ENCODE measurements around the gene EVI2A.
"Not testable (repeated sequence)": the region's sequence is repeated elsewhere in the genome, so short reads cannot be mapped to it uniquely, and the experiment has no call there.

The EVI2A gene

DNA sequence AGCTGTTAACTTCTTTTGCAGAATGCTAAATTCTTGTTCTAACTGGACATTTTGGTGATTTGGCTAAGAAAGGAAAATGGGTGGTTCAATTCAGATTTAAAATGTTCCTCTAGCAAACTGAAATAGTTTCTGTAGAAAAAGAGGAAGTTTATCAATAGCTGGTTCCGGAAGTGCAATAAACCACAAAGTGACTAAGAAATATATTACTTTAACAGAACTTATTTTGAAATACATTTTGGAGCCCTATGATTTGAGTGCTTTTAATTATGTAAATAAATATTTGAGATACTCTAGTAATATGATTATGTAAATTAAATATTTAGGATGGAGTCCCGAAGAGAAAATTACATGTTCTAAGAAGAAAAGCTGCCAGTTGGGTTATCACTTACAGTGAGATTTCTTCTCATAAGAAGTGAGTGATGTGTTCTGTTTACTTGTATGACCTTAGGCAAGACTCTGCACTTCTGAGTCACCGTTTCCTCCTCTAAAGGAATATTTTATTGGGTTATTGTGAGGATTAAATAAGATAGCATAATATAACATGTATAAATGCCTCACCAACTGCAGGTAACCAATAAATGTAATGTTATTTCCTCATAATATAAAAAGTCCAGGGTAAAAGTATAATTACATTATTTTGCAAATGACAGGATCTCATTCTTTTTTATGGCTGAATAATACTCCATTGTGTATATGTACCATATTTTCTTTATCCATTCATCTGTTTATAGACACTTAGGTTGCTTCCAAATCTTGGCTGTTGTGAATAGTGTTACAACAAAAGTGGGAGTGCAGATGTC is 7.2 kb downstream of the EVI2A start, which contains the start of gene EVI2B:
TSS of gene EVI2B (minus strand) at position 73 of the 800 bp plus-strand sequence. CDS start 8,445 bp downstream, outside the sequence.
- H3K27me3 ChIP-seq (ENCODE audit: control insufficient read depth in 3 of 3, insufficient read depth in 3 of 3, low read depth in 1 of 3, low read length in 3 of 3): no peaks in the 10 kb centered on the region
- H3K4ac ChIP-seq (ENCODE audit: low read length): no peak within 1 kb of the TSS
- H4K8ac ChIP-seq (ENCODE audit: low read depth, low read length): no peak within 1 kb of the TSS
- H3K79me1 ChIP-seq (ENCODE audit: low read depth, low read length): no peaks in the 10 kb centered on the region
- no peak within 1 kb of the TSS for H3K18ac ChIP-seq (ENCODE audit: low read length)
- no peak within 1 kb of the TSS for H2BK12ac ChIP-seq (ENCODE audit: low read length)
- no peak within 1 kb of the TSS for H2BK15ac ChIP-seq (ENCODE audit: low read length)
- H3K4me3 ChIP-seq (ENCODE audit: low read length in 2 of 2): no peak within 1 kb of the TSS
- WGBS, 2 donors (ENCODE audit: extremely low coverage in 2 of 2, insufficient read length in 2 of 2, insufficient replicate concordance in 1 of 2): no CpG with 5 or more reads among the region's 3 CpGs
- no peaks in the 10 kb centered on the region for H3K36me3 ChIP-seq (replicated peaks in 1 of 2; ENCODE audit: control insufficient read depth in 2 of 2, insufficient read depth in 2 of 2, low read length in 2 of 2)
- H3K23ac ChIP-seq (ENCODE audit: low read depth, low read length, poor library complexity): no peak within 1 kb of the TSS
- H3K9ac ChIP-seq (ENCODE audit: low read depth, low read length, poor library complexity): no peak within 1 kb of the TSS
- H2BK120ac ChIP-seq (ENCODE audit: low read depth, low read length): no peak within 1 kb of the TSS
- H3K14ac ChIP-seq (ENCODE audit: low read length): no peak within 1 kb of the TSS
- H3K9me3 ChIP-seq (replicated peaks in 1 of 2; ENCODE audit: control insufficient read depth in 2 of 2, insufficient read depth in 1 of 2, low read depth in 1 of 2, low read length in 2 of 2): no peaks in the 10 kb centered on the region
- no peak within 1 kb of the TSS for H3K27ac ChIP-seq (replicated peaks; ENCODE audit: low read length)
- H4K91ac ChIP-seq (ENCODE audit: low read depth, low read length, poor library complexity): no peak within 1 kb of the TSS
- H3K4me2 ChIP-seq (ENCODE audit: insufficient read depth, low read length, poor library complexity, severe bottlenecking): no peak within 1 kb of the TSS
- H2BK5ac ChIP-seq (ENCODE audit: low read length): no peak within 1 kb of the TSS
- no peak within 1 kb of the TSS for H2AFZ ChIP-seq (ENCODE audit: low read length)
- H3K4me1 ChIP-seq (ENCODE audit: control insufficient read depth in 2 of 2, insufficient read depth in 1 of 2, low read depth in 1 of 2, low read length in 2 of 2): peaks cover 0 to 4% of the 10 kb centered on the region in 2 donors
- DNase-seq (ENCODE audit: low spot score): no peak
- H2AK5ac ChIP-seq (ENCODE audit: low read depth, low read length): no peak within 1 kb of the TSS

- H3K9ac ChIP-seq (ENCODE audit: low read depth, low read length, poor library complexity); H3K14ac ChIP-seq (ENCODE audit: low read length); H4K8ac ChIP-seq (ENCODE audit: low read depth, low read length); H2BK15ac ChIP-seq (ENCODE audit: low read length); H3K4ac ChIP-seq (ENCODE audit: low read length); H3K4me1 ChIP-seq (ENCODE audit: control insufficient read depth in 2 of 2, insufficient read depth in 1 of 2, low read depth in 1 of 2, low read length in 2 of 2); H2BK120ac ChIP-seq (ENCODE audit: low read depth, low read length); H2AK5ac ChIP-seq (ENCODE audit: low read depth, low read length); H3K27ac ChIP-seq (replicated peaks; ENCODE audit: low read length); DNase-seq (ENCODE audit: low spot score); H2BK12ac ChIP-seq (ENCODE audit: low read length); H3K36me3 ChIP-seq (replicated peaks in 1 of 2; ENCODE audit: control insufficient read depth in 2 of 2, insufficient read depth in 2 of 2, low read length in 2 of 2); H2AFZ ChIP-seq (ENCODE audit: low read length); H3K27me3 ChIP-seq (ENCODE audit: control insufficient read depth in 3 of 3, insufficient read depth in 3 of 3, low read depth in 1 of 3, low read length in 3 of 3); H3K4me2 ChIP-seq (ENCODE audit: insufficient read depth, low read length, poor library complexity, severe bottlenecking); H3K18ac ChIP-seq (ENCODE audit: low read length); H3K23ac ChIP-seq (ENCODE audit: low read depth, low read length, poor library complexity); H4K91ac ChIP-seq (ENCODE audit: low read depth, low read length, poor library complexity); H3K79me1 ChIP-seq (ENCODE audit: low read depth, low read length); H2BK5ac ChIP-seq (ENCODE audit: low read length); H3K9me3 ChIP-seq (replicated peaks in 1 of 2; ENCODE audit: control insufficient read depth in 2 of 2, insufficient read depth in 1 of 2, low read depth in 1 of 2, low read length in 2 of 2); H3K4me3 ChIP-seq (ENCODE audit: low read length in 2 of 2): not testable (repeated sequence)
- WGBS, 2 donors (ENCODE audit: extremely low coverage in 2 of 2, insufficient read length in 2 of 2, insufficient replicate concordance in 1 of 2): no CpG with 5 or more reads among the region's 7 CpGs
Measured at GRCh38 chr17:31312223-31312622, 9.2 kb downstream of the EVI2A start.

- no peak overlapping the region for H2BK15ac ChIP-seq (ENCODE audit: low read length)
- no peak overlapping the region for H2BK5ac ChIP-seq (ENCODE audit: low read length)
- H3K14ac ChIP-seq (ENCODE audit: low read length): no peak overlapping the region
- no peak overlapping the region for H2AFZ ChIP-seq (ENCODE audit: low read length)
- no peak overlapping the region for H3K4me3 ChIP-seq (ENCODE audit: low read length in 2 of 2)
- H3K36me3 ChIP-seq (replicated peaks in 1 of 2; ENCODE audit: control insufficient read depth in 2 of 2, insufficient read depth in 2 of 2, low read length in 2 of 2): no peaks in the 10 kb centered on the region
- H4K8ac ChIP-seq (ENCODE audit: low read depth, low read length): no peak overlapping the region
- H3K4me2 ChIP-seq (ENCODE audit: insufficient read depth, low read length, poor library complexity, severe bottlenecking): no peak overlapping the region
- no peak overlapping the region for H2AK5ac ChIP-seq (ENCODE audit: low read depth, low read length)
- H3K27me3 ChIP-seq (ENCODE audit: control insufficient read depth in 3 of 3, insufficient read depth in 3 of 3, low read depth in 1 of 3, low read length in 3 of 3): no peaks in the 10 kb centered on the region
- no peaks in the 10 kb centered on the region for H3K9me3 ChIP-seq (replicated peaks in 1 of 2; ENCODE audit: control insufficient read depth in 2 of 2, insufficient read depth in 1 of 2, low read depth in 1 of 2, low read length in 2 of 2)
- no peak overlapping the region for H4K91ac ChIP-seq (ENCODE audit: low read depth, low read length, poor library complexity)
- H3K18ac ChIP-seq (ENCODE audit: low read length): no peak overlapping the region
- H2BK12ac ChIP-seq (ENCODE audit: low read length): no peak overlapping the region
- WGBS, 2 donors (ENCODE audit: extremely low coverage in 2 of 2, insufficient read length in 2 of 2, insufficient replicate concordance in 1 of 2): no CpG with 5 or more reads among the region's 3 CpGs
- H2BK120ac ChIP-seq (ENCODE audit: low read depth, low read length): no peak overlapping the region
- no peak overlapping the region for H3K27ac ChIP-seq (replicated peaks; ENCODE audit: low read length)
- H3K4ac ChIP-seq (ENCODE audit: low read length): no peak overlapping the region
- no peaks in the 10 kb centered on the region for H3K4me1 ChIP-seq (ENCODE audit: control insufficient read depth in 2 of 2, insufficient read depth in 1 of 2, low read depth in 1 of 2, low read length in 2 of 2)
- H3K79me1 ChIP-seq (ENCODE audit: low read depth, low read length): no peaks in the 10 kb centered on the region
- H3K9ac ChIP-seq (ENCODE audit: low read depth, low read length, poor library complexity): no peak overlapping the region
- DNase-seq (ENCODE audit: low spot score): no peak
- H3K23ac ChIP-seq (ENCODE audit: low read depth, low read length, poor library complexity): no peak overlapping the region
Measured at GRCh38 chr17:31311526-31311925, 9.9 kb downstream of the EVI2A start.

- no peak overlapping the region for H3K18ac ChIP-seq (ENCODE audit: low read length)
- H3K4me3 ChIP-seq (ENCODE audit: low read length in 2 of 2): no peak overlapping the region
- H3K14ac ChIP-seq (ENCODE audit: low read length): no peak overlapping the region
- no peaks in the 10 kb centered on the region for H3K36me3 ChIP-seq (replicated peaks in 1 of 2; ENCODE audit: control insufficient read depth in 2 of 2, insufficient read depth in 2 of 2, low read length in 2 of 2)
- no peak overlapping the region for H2BK12ac ChIP-seq (ENCODE audit: low read length)
- no peak overlapping the region for H2BK15ac ChIP-seq (ENCODE audit: low read length)
- no peak for DNase-seq (ENCODE audit: low spot score)
- H3K4ac ChIP-seq (ENCODE audit: low read length): no peak overlapping the region
- no peak overlapping the region for H2AK5ac ChIP-seq (ENCODE audit: low read depth, low read length)
- no peak overlapping the region for H2BK120ac ChIP-seq (ENCODE audit: low read depth, low read length)
- H3K27ac ChIP-seq (replicated peaks; ENCODE audit: low read length): no peak overlapping the region
- no peaks in the 10 kb centered on the region for H3K79me1 ChIP-seq (ENCODE audit: low read depth, low read length)
- no CpG with 5 or more reads among the region's 7 CpGs for WGBS, 2 donors (ENCODE audit: extremely low coverage in 2 of 2, insufficient read length in 2 of 2, insufficient replicate concordance in 1 of 2)
- H2AFZ ChIP-seq (ENCODE audit: low read length): no peak overlapping the region
- H2BK5ac ChIP-seq (ENCODE audit: low read length): no peak overlapping the region
- no peak overlapping the region for H4K8ac ChIP-seq (ENCODE audit: low read depth, low read length)
- H3K4me1 ChIP-seq (ENCODE audit: control insufficient read depth in 2 of 2, insufficient read depth in 1 of 2, low read depth in 1 of 2, low read length in 2 of 2): no peaks in the 10 kb centered on the region
- no peaks in the 10 kb centered on the region for H3K27me3 ChIP-seq (ENCODE audit: control insufficient read depth in 3 of 3, insufficient read depth in 3 of 3, low read depth in 1 of 3, low read length in 3 of 3)
- no peaks in the 10 kb centered on the region for H3K9me3 ChIP-seq (replicated peaks in 1 of 2; ENCODE audit: control insufficient read depth in 2 of 2, insufficient read depth in 1 of 2, low read depth in 1 of 2, low read length in 2 of 2)
- H4K91ac ChIP-seq (ENCODE audit: low read depth, low read length, poor library complexity): no peak overlapping the region
- no peak overlapping the region for H3K23ac ChIP-seq (ENCODE audit: low read depth, low read length, poor library complexity)
- no peak overlapping the region for H3K9ac ChIP-seq (ENCODE audit: low read depth, low read length, poor library complexity)
- H3K4me2 ChIP-seq (ENCODE audit: insufficient read depth, low read length, poor library complexity, severe bottlenecking): no peak overlapping the region
Measured at GRCh38 chr17:31310886-31311285, 10.5 kb downstream of the EVI2A start.

Data from neuronal stem cell (in vitro differentiated cells).